HG02884 (cell line): ENCODE results near the gene CNTNAP2.
"Not testable (repeated sequence)": the region's sequence is repeated elsewhere in the genome, so short reads cannot be mapped to it uniquely, and the experiment has no call there.

Experiments
- ATAC-seq: cut with Tn5 transposase; IDR thresholded peaks from one replicate; pipeline ENCODE4 v1.9.1; 2021; ENCODE audit warnings: mild to moderate bottlenecking, moderate library complexity; ENCODE audit not compliant: unreplicated experiment

The CNTNAP2 gene

GRCh38 chr7:146146831-146147486 lies 30.4 kb downstream of the CNTNAP2 start:
- no peak for ATAC-seq

- ATAC-seq = no peak
These were observed 33.6 kb downstream of the CNTNAP2 start for GRCh38 chr7:146150153-146150552.

GRCh38 chr7:146172112-146172511 lies 55.5 kb downstream of the CNTNAP2 start:
- ATAC-seq = no peak

GRCh38 chr7:146175716-146176115 lies 59.1 kb downstream of the CNTNAP2 start:
- ATAC-seq = no peak

GRCh38 chr7:146176860-146177259 lies 60.3 kb downstream of the CNTNAP2 start:
- no peak for ATAC-seq

GRCh38 chr7:146177301-146177700 lies 60.7 kb downstream of the CNTNAP2 start:
- no peak for ATAC-seq

- ATAC-seq = no peak
These were observed 69.2 kb downstream of the CNTNAP2 start for GRCh38 chr7:146185844-146186243.

- not testable (repeated sequence) for ATAC-seq
These were observed 74.8 kb downstream of the CNTNAP2 start for GRCh38 chr7:146191428-146191827.

GRCh38 chr7:146201945-146202344 lies 85.3 kb downstream of the CNTNAP2 start:
- ATAC-seq = no peak

GRCh38 chr7:146206270-146206669 lies 89.7 kb downstream of the CNTNAP2 start:
- no peak for ATAC-seq

GRCh38 chr7:146208492-146208891 lies 91.9 kb downstream of the CNTNAP2 start:
- no peak for ATAC-seq

- ATAC-seq = no peak
These were observed 98.2 kb downstream of the CNTNAP2 start for GRCh38 chr7:146214842-146215241.

GRCh38 chr7:146216396-146217041 lies 99.9 kb downstream of the CNTNAP2 start:
- no peak for ATAC-seq

- ATAC-seq = no peak
These were observed 107.2 kb downstream of the CNTNAP2 start for GRCh38 chr7:146223851-146224250.

- ATAC-seq = no peak
These were observed 116.0 kb downstream of the CNTNAP2 start for GRCh38 chr7:146232604-146233003.

- ATAC-seq = no peak
These were observed 118.6 kb downstream of the CNTNAP2 start for GRCh38 chr7:146235195-146235594.

GRCh38 chr7:146242661-146243060 lies 126.1 kb downstream of the CNTNAP2 start:
- no peak for ATAC-seq

GRCh38 chr7:146247991-146248390 lies 131.4 kb downstream of the CNTNAP2 start:
- ATAC-seq = not testable (repeated sequence)

- not testable (repeated sequence) for ATAC-seq
These were observed 132.1 kb downstream of the CNTNAP2 start for GRCh38 chr7:146248744-146249143.

- ATAC-seq = no peak
These were observed 132.7 kb downstream of the CNTNAP2 start for GRCh38 chr7:146249272-146249671.

- no peak for ATAC-seq
These were observed 139.0 kb downstream of the CNTNAP2 start for GRCh38 chr7:146255609-146256008.

GRCh38 chr7:146262527-146262926 lies 145.9 kb downstream of the CNTNAP2 start:
- no peak for ATAC-seq

GRCh38 chr7:146276888-146277287 lies 160.3 kb downstream of the CNTNAP2 start:
- no peak for ATAC-seq
